Lower leg skin (tissue), 3 donors: ENCODE results near the gene ASB5.

Experiments
- CTCF ChIP-seq, 3 donors: fragments of 450-650 bp; IDR thresholded peaks; one replicate each; pipeline ENCODE4 v1.5.1; 2016; ENCODE audit warnings: antibody characterized with exemption in 3 of 3, mild to moderate bottlenecking in 3 of 3, moderate library complexity in 2 of 3
- POLR2A ChIP-seq, 2 donors: fragments of 450-650 bp; IDR thresholded peaks; one replicate each; pipeline ENCODE4 v1.6.1; 2016 to 2017; ENCODE audit warnings: antibody characterized with exemption in 2 of 2, mild to moderate bottlenecking in 1 of 2, moderate library complexity in 1 of 2

GRCh38 chr4:176186067-176186466 lies 83.0 kb downstream of the ASB5 start:
- TF ChIP-seq CTCF (IDR thresholded peaks at IDR 0.05) (no peak), POLR2A (IDR thresholded peaks at IDR 0.05) (no peak)
